ENCODE results near the gene TMEM116. TPM values are rescaled to one million over a fixed set of nuclear protein-coding genes. Genes with fewer than 3 reads are reported as not detected.

Gene TMEM116
- total and polyA plus RNA-seq, 9 donors: 9.1 to 17.9 (median 11.3) TPM

GRCh38 chr12:112018571-112019237 is 5.7 kb upstream of the TMEM116 start:
- intact Hi-C loops (cut with DNase I): loop anchor here in 1 of 4 donors (10.0 kb wide), 1 partner anchor 106 kb away; the partner anchor contains the start of gene TRAFD1
- H3K36me3 ChIP-seq: no peaks in the 10 kb centered on the region

DNA sequence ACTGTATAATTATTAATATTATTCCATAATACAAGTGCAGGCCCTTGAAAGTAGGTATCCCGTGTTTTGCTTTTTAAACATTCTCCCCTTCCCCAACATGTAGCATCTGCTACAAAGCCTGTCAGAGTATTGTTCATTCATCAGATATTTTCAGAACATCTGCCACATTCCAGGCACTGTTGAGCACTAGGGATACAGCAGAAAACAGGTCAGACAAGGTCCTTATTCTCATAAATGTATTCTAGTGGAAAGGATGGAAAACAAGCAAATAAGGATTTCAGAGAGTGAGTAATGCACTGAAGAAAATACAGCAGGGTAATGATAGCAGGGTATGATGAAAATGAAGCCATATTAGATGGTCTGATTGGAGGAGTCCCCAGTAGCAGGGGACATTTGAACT is 4.1 kb upstream of the TMEM116 start:
- DNase-seq: no peak
- TF ChIP-seq EP300 (IDR thresholded peaks at IDR 0.05) (no peak), POLR2A (IDR thresholded peaks at IDR 0.05) (no peak), CTCF (IDR thresholded peaks at IDR 0.05) (no peak)
- Histone ChIP-seq H3K4me3 (no peak overlapping the region), H3K27me3 (no peaks in the 10 kb centered on the region), H3K4me1 (ENCODE audit: insufficient read depth) (peaks cover 6% of the 10 kb centered on the region), H3K36me3 (no peaks in the 10 kb centered on the region), H3K27ac (no peak overlapping the region), H3K9me3 (no peaks in the 10 kb centered on the region)
- WGBS, 3 donors: 75 to 85% (median 79%) methylated on average over 1 of the region's 1 CpG
- intact Hi-C loops (cut with DNase I): loop anchor here in 1 of 4 donors (10.0 kb wide), 1 partner anchor 108 kb away; the partner anchor contains the start of gene TRAFD1

More at GRCh38 chr12:112018571-112019237, 5.7 kb upstream of the TMEM116 start:
- no peaks in the 10 kb centered on the region for H3K9me3 ChIP-seq
- no peak overlapping the region for H3K4me3 ChIP-seq
- DNase-seq: no peak
- H3K4me1 ChIP-seq (ENCODE audit: insufficient read depth): peaks cover 5% of the 10 kb centered on the region
- H3K27me3 ChIP-seq: no peaks in the 10 kb centered on the region
- 77 to 84% (median 81%) methylated on average over 2 of the region's 2 CpGs for WGBS, 3 donors
- no peak overlapping the region for H3K27ac ChIP-seq
- no peak for TF ChIP-seq EP300 (IDR thresholded peaks at IDR 0.05)
- TF ChIP-seq POLR2A (IDR thresholded peaks at IDR 0.05): no peak
- no peak for TF ChIP-seq CTCF (IDR thresholded peaks at IDR 0.05)

DNA sequence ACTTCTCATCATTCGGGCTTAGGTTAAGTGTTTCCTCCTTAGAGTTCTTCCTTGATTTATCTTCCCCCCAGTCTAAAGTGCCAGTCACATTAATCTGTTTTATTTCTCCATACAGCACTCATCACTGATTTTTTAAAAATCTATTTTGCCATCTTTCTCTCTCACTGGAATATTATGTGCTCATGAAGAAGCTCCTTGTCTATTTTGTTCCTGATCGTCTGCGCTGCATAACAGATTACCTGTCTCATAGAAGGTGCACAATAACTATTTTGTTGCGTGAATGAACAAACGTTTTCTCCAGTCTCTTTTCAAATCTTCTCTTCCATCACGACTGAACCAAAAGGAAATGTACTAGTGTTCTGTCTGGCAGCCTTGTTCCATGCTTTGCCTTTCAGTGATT is 3.0 kb upstream of the TMEM116 start:
- Histone ChIP-seq H3K27ac (no peak overlapping the region), H3K9me3 (no peaks in the 10 kb centered on the region), H3K4me3 (no peak overlapping the region), H3K27me3 (no peaks in the 10 kb centered on the region), H3K36me3 (no peaks in the 10 kb centered on the region), H3K4me1 (ENCODE audit: insufficient read depth) (peaks cover 13% of the 10 kb centered on the region)
- 96% methylated on average over 6 of the region's 6 CpGs for WGBS, 3 donors
- DNase-seq: no peak
- intact Hi-C loops (cut with DNase I): loop anchor here in 1 of 4 donors (10.0 kb wide), 1 partner anchor 109 kb away; the partner anchor contains the start of gene TRAFD1
- TF ChIP-seq CTCF (IDR thresholded peaks at IDR 0.05) (no peak), EP300 (IDR thresholded peaks at IDR 0.05) (no peak), POLR2A (IDR thresholded peaks at IDR 0.05) (no peak)

GRCh38 chr12:112013601-112014402 is 837 bp upstream of the TMEM116 start:
- 1 to 2% (median 2%) methylated on average over 34 to 54 of the region's 54 CpGs for WGBS, 3 donors
- H3K9me3 ChIP-seq: no peaks in the 10 kb centered on the region

More at GRCh38 chr12:112013601-112014402, 837 bp upstream of the TMEM116 start:
- no peak for TF ChIP-seq POLR2A (IDR thresholded peaks at IDR 0.05)
- no peak for TF ChIP-seq EP300 (IDR thresholded peaks at IDR 0.05)
- TF ChIP-seq CTCF (IDR thresholded peaks at IDR 0.05): no peak
- Histone ChIP-seq H3K27me3 (no peaks in the 10 kb centered on the region), H3K36me3 (no peaks in the 10 kb centered on the region), H3K4me3 (peak overlapping the region; percentile 91), H3K4me1 (ENCODE audit: insufficient read depth) (peaks cover 14% of the 10 kb centered on the region), H3K27ac (peak overlapping the region; percentile 8 to 60)
- intact Hi-C loops (cut with DNase I): loop anchor here in 1 of 4 donors (5.0 to 10.0 kb wide), 2 partner anchors 67 to 111 kb away; partner anchors contain the start of gene TRAFD1
- DNase-seq: peak; percentile 26 to 66 (median 56)
